Epithelial cell of umbilical artery (primary cell): ENCODE results near the gene EXOC6. TPM values are rescaled to one million over a fixed set of nuclear protein-coding genes. Genes with fewer than 3 reads are reported as not detected.

Experiments used
- total RNA-seq: library from RNA; depleted of rRNA; stranded (reverse); fragments of >200 nt; gene quantifications from 2 replicates; pipeline ENCODE4 v1.2.3, GENCODE V29; 2014

Gene EXOC6
- 159 and 180 TPM in 2 replicates for total RNA-seq

GRCh38 chr10:92848441-92849233 is at the start of gene EXOC6:
Gene EXOC6, plus strand, starts transcription at chr10:92848520. Its CDS starts 14 bp downstream, at chr10:92848534.

DNA sequence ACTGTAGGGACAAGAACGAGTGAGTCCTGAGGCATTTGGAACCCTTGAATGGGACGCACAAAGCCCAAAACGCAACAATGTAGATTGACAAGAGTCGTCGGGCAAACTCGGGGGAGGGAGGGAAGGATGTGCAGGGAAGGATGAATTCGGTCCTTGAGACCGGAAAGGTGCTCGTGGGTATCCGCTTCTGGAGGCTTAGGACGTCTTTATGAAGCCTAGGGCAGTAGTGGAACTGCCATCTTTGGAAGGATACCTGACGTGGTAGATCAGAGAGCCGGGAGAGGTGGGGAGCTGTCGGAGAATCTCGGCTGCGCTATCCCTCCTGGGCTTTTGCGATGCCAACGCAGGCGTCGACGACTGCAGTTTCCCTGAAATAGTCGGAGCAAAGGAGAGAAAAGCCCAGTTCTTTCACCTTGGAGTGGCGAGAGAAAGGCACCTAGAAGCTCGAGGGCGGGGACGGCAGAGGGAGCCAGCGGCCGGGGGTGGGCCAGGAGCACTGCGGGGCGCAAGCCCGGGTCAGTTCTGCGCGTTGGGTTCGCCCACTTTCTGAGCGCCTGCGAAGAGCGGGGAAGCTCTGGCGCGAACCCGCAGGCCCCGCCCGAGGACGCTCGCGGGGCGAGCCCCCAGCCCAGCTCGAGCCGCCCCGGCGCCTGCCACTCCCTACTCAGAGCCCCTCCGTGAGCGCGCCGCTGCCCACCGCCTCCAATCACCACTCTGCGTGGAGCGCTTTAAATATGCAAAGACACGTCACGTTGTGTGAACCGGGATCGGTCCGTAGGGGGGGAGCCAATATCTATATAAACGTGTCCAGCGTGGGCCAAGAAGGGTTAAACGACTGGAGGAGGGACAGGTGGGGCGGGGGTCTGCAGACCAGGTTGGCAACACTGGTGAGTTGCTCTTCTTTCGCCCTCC is 211.9 kb downstream of the EXOC6 start, which contains the start of gene CYP26C1:
Gene CYP26C1 (plus strand): TSS at position 824 of the 912 bp plus-strand sequence. CDS start 466 bp downstream, outside the sequence.

DNA sequence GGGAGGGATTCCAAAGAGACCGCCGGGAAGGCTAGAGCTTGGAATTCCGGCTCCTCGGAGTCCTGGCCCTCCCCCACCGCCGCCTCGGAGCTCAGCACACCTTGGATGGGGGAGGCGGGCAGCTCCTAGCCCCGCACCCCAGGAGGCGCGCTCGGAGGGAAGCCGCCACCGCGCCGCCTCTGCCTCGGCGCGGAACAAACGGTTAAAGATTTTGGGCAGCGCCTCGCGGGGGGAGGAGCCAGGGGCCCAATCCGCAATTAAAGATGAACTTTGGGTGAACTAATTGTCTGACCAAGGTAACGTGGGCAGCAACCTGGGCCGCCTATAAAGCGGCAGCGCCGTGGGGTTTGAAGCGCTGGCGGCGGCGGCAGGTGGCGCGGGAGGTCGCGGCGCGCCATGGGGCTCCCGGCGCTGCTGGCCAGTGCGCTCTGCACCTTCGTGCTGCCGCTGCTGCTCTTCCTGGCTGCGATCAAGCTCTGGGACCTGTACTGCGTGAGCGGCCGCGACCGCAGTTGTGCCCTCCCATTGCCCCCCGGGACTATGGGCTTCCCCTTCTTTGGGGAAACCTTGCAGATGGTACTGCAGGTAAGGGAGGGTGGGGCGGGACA is 225.3 kb downstream of the EXOC6 start, which contains the start of gene CYP26A1:
Gene CYP26A1 (plus strand): TSS at position 355 of the 608 bp plus-strand sequence. CDS start 42 bp downstream, at position 397.

Other genes starting within 250 kb of the EXOC6 start
- gene HHEX, start 158.6 kb upstream of the EXOC6 start, total RNA-seq, result 35.1 and 48.2 TPM in 2 replicates
- 0.32 and 1.4 TPM in 2 replicates for gene CYP26C1, start 212.3 kb downstream of the EXOC6 start, total RNA-seq
- 0.76 TPM in 1 of 2 replicates, not detected in the other for gene CYP26A1, start 225.4 kb downstream of the EXOC6 start, total RNA-seq